GM12878 (cell line): ENCODE data around the gene BMP2K. TPM values are rescaled to one million over a fixed set of nuclear protein-coding genes. Genes with fewer than 3 reads are reported as not detected.
A peak's percentile ranks its signal among the peaks of the same experiment; 100 is the strongest.

ENCODE experiments used
- CBFB ChIP-seq: IDR thresholded peaks from 2 replicates; pipeline ENCODE4 v1.6.1; 2016; ENCODE audit warnings: antibody characterized with exemption, low read depth
- FOXK2 ChIP-seq: fragments of 450-650 bp; IDR thresholded peaks from 2 replicates; pipeline ENCODE4 v1.6.1; 2017; ENCODE audit warnings: mild to moderate bottlenecking, moderate library complexity
- HDGF ChIP-seq: fragments of 450-650 bp; IDR thresholded peaks from 2 replicates; pipeline ENCODE4 v1.6.1; 2016; ENCODE audit warnings: antibody characterized with exemption
- KAT2A ChIP-seq: conservative IDR thresholded peaks from 2 replicates; pipeline ENCODE4 v1.6.1; 2011; ENCODE audit warnings: low read depth, low read length; ENCODE audit not compliant: control insufficient read depth
- MTA2 ChIP-seq: fragments of 450-650 bp; IDR thresholded peaks from 2 replicates; pipeline ENCODE4 v1.6.1; 2016; ENCODE audit warnings: low read depth, mild to moderate bottlenecking, moderate library complexity
- MXI1 ChIP-seq: fragments of 150-350 bp; IDR thresholded peaks from 2 replicates; pipeline ENCODE4 v1.6.1; 2011; ENCODE audit warnings: low read depth, mild to moderate bottlenecking, inconsistent platforms, low read length, improper control_type of control experiment
- NR2C1 ChIP-seq: fragments of 450-650 bp; IDR thresholded peaks from 2 replicates; pipeline ENCODE4 v1.6.1; 2017; ENCODE audit warnings: antibody characterized with exemption, mild to moderate bottlenecking, moderate library complexity
- PAX5 ChIP-seq: IDR thresholded peaks from 2 replicates; pipeline ENCODE4 v1.6.1; 2011; ENCODE audit warnings: low read depth, low read length, borderline replicate concordance
- RAD51 ChIP-seq: fragments of 450-650 bp; IDR thresholded peaks from 2 replicates; pipeline ENCODE4 v1.6.1; 2016; ENCODE audit warnings: moderate library complexity, mild to moderate bottlenecking, inconsistent platforms
- RFX5 ChIP-seq: IDR thresholded peaks from 2 replicates; pipeline ENCODE4 v1.6.1; 2011; ENCODE audit warnings: low read depth, low read length, improper control_type of control experiment
- SMAD5 ChIP-seq: IDR thresholded peaks from 2 replicates; pipeline ENCODE4 v1.6.1; 2016; ENCODE audit warnings: antibody characterized with exemption, low read depth
- SMC3 ChIP-seq: IDR thresholded peaks from 2 replicates; pipeline ENCODE4 v1.6.1; 2011; ENCODE audit warnings: low read length, improper control_type of control experiment, borderline replicate concordance
- SREBF2 ChIP-seq: IDR thresholded peaks from 2 replicates; pipeline ENCODE4 v1.6.1; 2012; ENCODE audit warnings: mild to moderate bottlenecking, low read length
- TAF1 ChIP-seq: IDR thresholded peaks from 2 replicates; pipeline ENCODE4 v1.6.1; 2011; ENCODE audit warnings: mild to moderate bottlenecking, low read depth, low read length, borderline replicate concordance
- ZNF274 ChIP-seq: IDR thresholded peaks from one replicate; pipeline ENCODE4 v1.8.0; 2011; ENCODE audit not compliant: insufficient read length, insufficient read depth
- ZSCAN29 ChIP-seq: fragments of 450-650 bp; IDR thresholded peaks from 2 replicates; pipeline ENCODE4 v1.6.1; 2017; ENCODE audit warnings: mild to moderate bottlenecking, moderate library complexity
- polyA plus RNA-seq, 11 experiments: library from polyadenylated mRNA; depleted of rRNA in 4 of 11; unstranded in 6 of 11; stranded (reverse) in 5 of 11; fragments of >200 nt; fragmentation: Nextera tagmentation in 4 of 11; fragmentation: Illumina TruSeq in 1 of 11; extraction: Ambion mirVana in 4 of 11; extraction: Trizol in 1 of 11; gene quantifications; 1 replicate in 1 of 11; 2 replicates in 10 of 11; pipeline versions ENCODE4 v1.2.1 to v1.2.3, GENCODE V29; 2011 to 2016; ENCODE audit warnings: inconsistent platforms in 2 of 11, missing spikeins in 2 of 11, low read depth in 1 of 11
- total RNA-seq, 4 experiments: library from RNA; depleted of rRNA in 3 of 4; stranded (reverse); fragments of >200 nt in 3 of 4; fragmentation: Illumina TruSeq in 1 of 4; extraction: Trizol in 1 of 4; gene quantifications; 2 replicates each; pipeline versions ENCODE4 v1.2.1 to v1.2.3, GENCODE V29; 2013 to 2021
- TF ChIP-seq, protein P1 (sequence below): IDR thresholded peaks from 2 replicates; pipeline ENCODE4 v1.6.1; 2012; ENCODE audit warnings: low read depth, low read length, improper control_type of control experiment
- TF ChIP-seq, protein P2 (sequence below): fragments of 150-350 bp; IDR thresholded peaks from 2 replicates; pipeline ENCODE4 v1.6.1; 2016; ENCODE audit warnings: low read depth, low read length
- TF ChIP-seq, protein P3 (sequence below): fragments of 450-650 bp; IDR thresholded peaks from 2 replicates; pipeline ENCODE4 v1.6.1; 2018; ENCODE audit warnings: borderline replicate concordance, mild to moderate bottlenecking; ENCODE audit not compliant: partially characterized antibody
- TF ChIP-seq, protein P4 (sequence below): fragments of 450-650 bp; formaldehyde crosslinking; IDR thresholded peaks from 2 replicates; pipeline ENCODE4 v1.5.0; 2022; ENCODE audit warnings: mild to moderate bottlenecking, missing genetic modification characterization

Gene BMP2K
- total and polyA plus RNA-seq, 10 of the 15 experiments (the other 5 are each of a cell fraction or from before 2014, with no cell fraction given) = 3.3 to 84.6 (median 24.8) TPM

DNA sequence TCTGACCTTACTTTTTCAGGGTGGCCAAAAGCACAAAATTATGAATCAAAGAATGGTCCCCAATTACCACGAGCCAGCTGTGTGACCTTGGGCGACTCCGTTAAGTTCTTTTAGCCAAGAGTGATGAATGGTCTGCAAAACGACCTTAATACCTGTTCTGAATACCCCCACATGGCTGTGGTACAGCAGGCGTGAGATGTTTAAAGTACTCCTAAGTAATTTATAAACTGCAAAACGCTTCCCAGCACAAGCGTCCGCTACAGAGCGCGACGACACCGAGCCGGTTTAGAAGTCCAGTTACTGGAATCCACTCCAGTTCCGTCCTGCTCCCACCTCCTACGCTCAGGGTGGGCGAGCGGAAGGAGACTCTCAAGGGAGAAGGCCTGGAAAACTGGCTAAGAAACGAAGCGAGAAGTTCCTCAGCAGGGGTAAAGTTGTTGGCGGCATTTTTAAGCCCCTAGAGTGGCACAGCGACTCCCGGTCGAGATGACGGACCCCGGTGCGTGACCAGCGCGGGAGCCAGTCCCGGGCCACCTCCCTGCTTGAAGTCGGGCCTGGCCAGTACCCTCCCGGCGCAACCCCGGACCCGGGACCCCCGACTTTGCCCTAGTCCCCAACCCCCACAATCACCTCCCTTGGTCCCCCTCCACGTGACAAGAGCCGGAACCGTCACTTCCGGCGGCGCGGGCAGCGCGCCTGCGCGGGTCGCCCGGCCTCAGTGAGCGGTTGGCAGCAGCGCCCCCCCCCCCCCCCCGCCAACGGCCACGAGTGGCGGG lies 659 bp upstream of the BMP2K start (continued):
- 0 out of 2 replicates have a peak, but pooled peaks have one; percentile 17 for TF ChIP-seq ZSCAN29
- TF ChIP-seq, protein P1, sequence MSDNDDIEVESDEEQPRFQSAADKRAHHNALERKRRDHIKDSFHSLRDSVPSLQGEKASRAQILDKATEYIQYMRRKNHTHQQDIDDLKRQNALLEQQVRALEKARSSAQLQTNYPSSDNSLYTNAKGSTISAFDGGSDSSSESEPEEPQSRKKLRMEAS = peak; percentile 87
- TF ChIP-seq CBFB = peak; percentile 50; the same call in 1 of the 2 replicates
- 0 out of 2 replicates have a peak, but pooled peaks have one; percentile 38 for TF ChIP-seq NR2C1
- TF ChIP-seq RAD51 = peak; percentile 89
- no peak for TF ChIP-seq SMC3
- no peak for TF ChIP-seq KAT2A
- peak; percentile 22 for TF ChIP-seq MTA2
- TF ChIP-seq, protein P2, sequence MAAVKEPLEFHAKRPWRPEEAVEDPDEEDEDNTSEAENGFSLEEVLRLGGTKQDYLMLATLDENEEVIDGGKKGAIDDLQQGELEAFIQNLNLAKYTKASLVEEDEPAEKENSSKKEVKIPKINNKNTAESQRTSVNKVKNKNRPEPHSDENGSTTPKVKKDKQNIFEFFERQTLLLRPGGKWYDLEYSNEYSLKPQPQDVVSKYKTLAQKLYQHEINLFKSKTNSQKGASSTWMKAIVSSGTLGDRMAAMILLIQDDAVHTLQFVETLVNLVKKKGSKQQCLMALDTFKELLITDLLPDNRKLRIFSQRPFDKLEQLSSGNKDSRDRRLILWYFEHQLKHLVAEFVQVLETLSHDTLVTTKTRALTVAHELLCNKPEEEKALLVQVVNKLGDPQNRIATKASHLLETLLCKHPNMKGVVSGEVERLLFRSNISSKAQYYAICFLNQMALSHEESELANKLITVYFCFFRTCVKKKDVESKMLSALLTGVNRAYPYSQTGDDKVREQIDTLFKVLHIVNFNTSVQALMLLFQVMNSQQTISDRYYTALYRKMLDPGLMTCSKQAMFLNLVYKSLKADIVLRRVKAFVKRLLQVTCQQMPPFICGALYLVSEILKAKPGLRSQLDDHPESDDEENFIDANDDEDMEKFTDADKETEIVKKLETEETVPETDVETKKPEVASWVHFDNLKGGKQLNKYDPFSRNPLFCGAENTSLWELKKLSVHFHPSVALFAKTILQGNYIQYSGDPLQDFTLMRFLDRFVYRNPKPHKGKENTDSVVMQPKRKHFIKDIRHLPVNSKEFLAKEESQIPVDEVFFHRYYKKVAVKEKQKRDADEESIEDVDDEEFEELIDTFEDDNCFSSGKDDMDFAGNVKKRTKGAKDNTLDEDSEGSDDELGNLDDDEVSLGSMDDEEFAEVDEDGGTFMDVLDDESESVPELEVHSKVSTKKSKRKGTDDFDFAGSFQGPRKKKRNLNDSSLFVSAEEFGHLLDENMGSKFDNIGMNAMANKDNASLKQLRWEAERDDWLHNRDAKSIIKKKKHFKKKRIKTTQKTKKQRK = no peak
- TF ChIP-seq TAF1 = peak; percentile 58; the same call in 1 of the 2 replicates
- no peak for TF ChIP-seq SMAD5
- no peak for TF ChIP-seq ZNF274
- no peak for TF ChIP-seq SREBF2
- TF ChIP-seq, protein P3, sequence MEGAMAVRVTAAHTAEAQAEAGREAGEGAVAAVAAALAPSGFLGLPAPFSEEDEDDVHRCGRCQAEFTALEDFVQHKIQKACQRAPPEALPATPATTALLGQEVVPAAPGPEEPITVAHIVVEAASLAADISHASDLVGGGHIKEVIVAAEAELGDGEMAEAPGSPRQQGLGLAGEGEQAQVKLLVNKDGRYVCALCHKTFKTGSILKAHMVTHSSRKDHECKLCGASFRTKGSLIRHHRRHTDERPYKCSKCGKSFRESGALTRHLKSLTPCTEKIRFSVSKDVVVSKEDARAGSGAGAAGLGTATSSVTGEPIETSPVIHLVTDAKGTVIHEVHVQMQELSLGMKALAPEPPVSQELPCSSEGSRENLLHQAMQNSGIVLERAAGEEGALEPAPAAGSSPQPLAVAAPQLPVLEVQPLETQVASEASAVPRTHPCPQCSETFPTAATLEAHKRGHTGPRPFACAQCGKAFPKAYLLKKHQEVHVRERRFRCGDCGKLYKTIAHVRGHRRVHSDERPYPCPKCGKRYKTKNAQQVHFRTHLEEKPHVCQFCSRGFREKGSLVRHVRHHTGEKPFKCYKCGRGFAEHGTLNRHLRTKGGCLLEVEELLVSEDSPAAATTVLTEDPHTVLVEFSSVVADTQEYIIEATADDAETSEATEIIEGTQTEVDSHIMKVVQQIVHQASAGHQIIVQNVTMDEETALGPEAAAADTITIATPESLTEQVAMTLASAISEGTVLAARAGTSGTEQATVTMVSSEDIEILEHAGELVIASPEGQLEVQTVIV = no peak
- peak; percentile 20; the same call in 1 of the 2 replicates for TF ChIP-seq PAX5
- TF ChIP-seq MXI1 = 0 out of 2 replicates have a peak, but pooled peaks have one; percentile 13
- TF ChIP-seq HDGF = no peak
- TF ChIP-seq FOXK2 = no peak
- TF ChIP-seq, protein P4, sequence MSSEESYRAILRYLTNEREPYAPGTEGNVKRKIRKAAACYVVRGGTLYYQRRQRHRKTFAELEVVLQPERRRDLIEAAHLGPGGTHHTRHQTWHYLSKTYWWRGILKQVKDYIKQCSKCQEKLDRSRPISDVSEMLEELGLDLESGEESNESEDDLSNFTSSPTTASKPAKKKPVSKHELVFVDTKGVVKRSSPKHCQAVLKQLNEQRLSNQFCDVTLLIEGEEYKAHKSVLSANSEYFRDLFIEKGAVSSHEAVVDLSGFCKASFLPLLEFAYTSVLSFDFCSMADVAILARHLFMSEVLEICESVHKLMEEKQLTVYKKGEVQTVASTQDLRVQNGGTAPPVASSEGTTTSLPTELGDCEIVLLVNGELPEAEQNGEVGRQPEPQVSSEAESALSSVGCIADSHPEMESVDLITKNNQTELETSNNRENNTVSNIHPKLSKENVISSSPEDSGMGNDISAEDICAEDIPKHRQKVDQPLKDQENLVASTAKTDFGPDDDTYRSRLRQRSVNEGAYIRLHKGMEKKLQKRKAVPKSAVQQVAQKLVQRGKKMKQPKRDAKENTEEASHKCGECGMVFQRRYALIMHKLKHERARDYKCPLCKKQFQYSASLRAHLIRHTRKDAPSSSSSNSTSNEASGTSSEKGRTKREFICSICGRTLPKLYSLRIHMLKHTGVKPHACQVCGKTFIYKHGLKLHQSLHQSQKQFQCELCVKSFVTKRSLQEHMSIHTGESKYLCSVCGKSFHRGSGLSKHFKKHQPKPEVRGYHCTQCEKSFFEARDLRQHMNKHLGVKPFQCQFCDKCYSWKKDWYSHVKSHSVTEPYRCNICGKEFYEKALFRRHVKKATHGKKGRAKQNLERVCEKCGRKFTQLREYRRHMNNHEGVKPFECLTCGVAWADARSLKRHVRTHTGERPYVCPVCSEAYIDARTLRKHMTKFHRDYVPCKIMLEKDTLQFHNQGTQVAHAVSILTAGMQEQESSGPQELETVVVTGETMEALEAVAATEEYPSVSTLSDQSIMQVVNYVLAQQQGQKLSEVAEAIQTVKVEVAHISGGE (CRISPR knock-in tag) = no peak
- no peak for TF ChIP-seq RFX5
